ENCODE measurements around the gene GNAO1. TPM values are rescaled to one million over a fixed set of nuclear protein-coding genes. Genes with fewer than 3 reads are reported as not detected.

GNAO1 gene
- total RNA-seq, 4 donors from 2014 or later, result 0.50 to 1.5 (median 0.66) TPM

GRCh38 chr16:56311208-56312027, 120.1 kb downstream of the GNAO1 start:
- H3K9me3 ChIP-seq, result no peaks in the 10 kb centered on the region
- H3K4me3 ChIP-seq, result no peak overlapping the region
- H3K4me1 ChIP-seq, result no peaks in the 10 kb centered on the region
- no peak overlapping the region for H3K27ac ChIP-seq
- 80 to 83% methylated on average over 4 to 5 of the region's 13 CpGs for WGBS, 2 donors
- H3K27me3 ChIP-seq, result peaks cover 0 to 8% (median 0%) of the 10 kb centered on the region in 4 donors
- no peak for TF ChIP-seq CTCF (IDR thresholded peaks at IDR 0.05)
- no peak for TF ChIP-seq POLR2A (IDR thresholded peaks at IDR 0.05)
- no peaks in the 10 kb centered on the region for H3K36me3 ChIP-seq
- intact Hi-C loops (cut with DNase I), result no loop called here
- DNase-seq, result no peak

GRCh38 chr16:56312028-56312300, 120.7 kb downstream of the GNAO1 start:
- WGBS, 2 donors, result 77% methylated on average over 8 of the region's 11 CpGs; no CpG with 5 or more reads in 1 of the 2 donors

GRCh38 chr16:56312556-56312955, 121.3 kb downstream of the GNAO1 start:
- WGBS, 2 donors, result 88 to 90% methylated on average over 2 to 7 of the region's 7 CpGs
- intact Hi-C loops (cut with DNase I), result no loop called here
- no peak for DNase-seq
- Histone ChIP-seq H3K9me3 (no peaks in the 10 kb centered on the region), H3K4me1 (no peaks in the 10 kb centered on the region), H3K36me3 (no peaks in the 10 kb centered on the region), H3K4me3 (no peak overlapping the region), H3K27me3 (peaks cover 0 to 1% (median 0%) of the 10 kb centered on the region in 4 donors), H3K27ac (no peak overlapping the region)
- TF ChIP-seq CTCF (IDR thresholded peaks at IDR 0.05), result no peak
- no peak for TF ChIP-seq POLR2A (IDR thresholded peaks at IDR 0.05)

More at GRCh38 chr16:56312028-56312300, 120.7 kb downstream of the GNAO1 start:
- no peak overlapping the region for H3K27ac ChIP-seq
- no peaks in the 10 kb centered on the region for H3K4me1 ChIP-seq
- no peak for TF ChIP-seq CTCF (IDR thresholded peaks at IDR 0.05)
- no peak for TF ChIP-seq POLR2A (IDR thresholded peaks at IDR 0.05)
- DNase-seq, result no peak
- H3K27me3 ChIP-seq, result peaks cover 0 to 4% (median 0%) of the 10 kb centered on the region in 4 donors
- H3K36me3 ChIP-seq, result no peaks in the 10 kb centered on the region
- no peak overlapping the region for H3K4me3 ChIP-seq
- H3K9me3 ChIP-seq, result no peaks in the 10 kb centered on the region
- intact Hi-C loops (cut with DNase I), result no loop called here

- Histone ChIP-seq H3K4me3 (no peak overlapping the region), H3K9me3 (no peaks in the 10 kb centered on the region), H3K36me3 (no peaks in the 10 kb centered on the region), H3K27me3 (peaks cover 0 to 9% (median 0%) of the 10 kb centered on the region in 4 donors), H3K4me1 (peaks cover 0 to 10% (median 3%) of the 10 kb centered on the region in 3 donors), H3K27ac (no peak overlapping the region)
- no peak for DNase-seq
- WGBS, 2 donors, result 80 to 82% methylated on average over 17 to 18 of the region's 18 CpGs
- intact Hi-C loops (cut with DNase I), result no loop called here
- no peak for TF ChIP-seq CTCF (IDR thresholded peaks at IDR 0.05)
- no peak for TF ChIP-seq POLR2A (IDR thresholded peaks at IDR 0.05)
These were observed 123.1 kb downstream of the GNAO1 start for GRCh38 chr16:56314244-56314850.

- Histone ChIP-seq H3K4me1 (peaks cover 0 to 10% (median 3%) of the 10 kb centered on the region in 3 donors), H3K9me3 (no peaks in the 10 kb centered on the region), H3K27ac (no peak overlapping the region), H3K4me3 (no peak overlapping the region), H3K27me3 (peaks cover 0 to 12% (median 0%) of the 10 kb centered on the region in 4 donors), H3K36me3 (no peaks in the 10 kb centered on the region)
- no peak for TF ChIP-seq CTCF (IDR thresholded peaks at IDR 0.05)
- TF ChIP-seq POLR2A (IDR thresholded peaks at IDR 0.05), result no peak
- intact Hi-C loops (cut with DNase I), result loop anchor here (5.0 kb wide), 1 partner anchor 369 kb away; no protein-coding TSS in a partner anchor
- WGBS, 2 donors, result 71 to 81% methylated on average over 1 to 6 of the region's 7 CpGs
- DNase-seq, result no peak
These were observed 124.7 kb downstream of the GNAO1 start for GRCh38 chr16:56315955-56316354.

All from esophagus squamous epithelium (tissue), 5 donors.